Keratinocyte (primary cell): ENCODE results near the gene FAM98A. TPM values are rescaled to one million over a fixed set of nuclear protein-coding genes. Genes with fewer than 3 reads are reported as not detected.

Experiments
- DNase-seq: peaks from one replicate; pipeline ENCODE4 v3.0.0-alpha.2; 2011; ENCODE audit warnings: low read depth, missing footprints, low spot score
- FAIRE-seq: peaks from 2 replicates; lab custom pipeline; 2011; peaks lifted over from hg19 to GRCh38; lab: Jason Lieb, UNC
- H2AFZ ChIP-seq: 2 replicates; pipeline ENCODE4 v1.6.0; 2012; ENCODE audit warnings: low read length, control low read depth, inconsistent platforms; ENCODE audit not compliant: control insufficient read depth
- H3K27ac ChIP-seq: 2 replicates; pipeline ENCODE4 v1.5.1; 2011; ENCODE audit warnings: low read length; ENCODE audit not compliant: control insufficient read depth, insufficient read depth
- H3K27me3 ChIP-seq: 3 replicates; pipeline ENCODE4 v1.6.0; 2011; ENCODE audit warnings: low read length; ENCODE audit not compliant: control insufficient read depth, insufficient read depth; ENCODE audit errors: extremely low read depth
- H3K36me3 ChIP-seq, 2 experiments: 2 replicates in 1 of 2; 3 replicates in 1 of 2; pipeline ENCODE4 v1.5.1; 2011; ENCODE audit warnings: low read length in 2 of 2, mild to moderate bottlenecking in 1 of 2; ENCODE audit not compliant: control insufficient read depth in 2 of 2, insufficient read depth in 2 of 2; ENCODE audit errors: extremely low read depth in 1 of 2
- H3K4me1 ChIP-seq: 3 replicates; pipeline ENCODE4 v1.5.1; 2011; ENCODE audit warnings: low read length; ENCODE audit not compliant: control insufficient read depth, insufficient read depth; ENCODE audit errors: extremely low read depth
- H3K4me2 ChIP-seq: 3 replicates; pipeline ENCODE4 v1.6.0; 2011; ENCODE audit warnings: low read depth, low read length; ENCODE audit not compliant: control insufficient read depth, insufficient read depth; ENCODE audit errors: extremely low read depth
- H3K4me3 ChIP-seq, 3 experiments: fragments of 200-600 bp in 1 of 3; sonication (generic) in 1 of 3; 2 replicates in 2 of 3; 3 replicates in 1 of 3; pipeline ENCODE4 v1.5.1; 2011 to 2016; ENCODE audit warnings: low read length in 3 of 3, mild to moderate bottlenecking in 3 of 3, control low read depth in 2 of 3, inconsistent platforms in 1 of 3, low read depth in 1 of 3, mixed read lengths in 1 of 3, mixed run types in 1 of 3, moderate library complexity in 1 of 3; ENCODE audit not compliant: control insufficient read depth in 2 of 3, insufficient read depth in 2 of 3; ENCODE audit errors: extremely low read depth in 1 of 3
- H3K79me2 ChIP-seq: 2 replicates; pipeline ENCODE4 v1.6.0; 2012; ENCODE audit warnings: low read length; ENCODE audit not compliant: control insufficient read depth, insufficient read depth
- H3K9ac ChIP-seq: 3 replicates; pipeline ENCODE4 v1.6.0; 2011; ENCODE audit warnings: low read length; ENCODE audit not compliant: control insufficient read depth, insufficient read depth; ENCODE audit errors: extremely low read depth
- H3K9me1 ChIP-seq: 3 replicates; pipeline ENCODE4 v1.6.0; 2011; ENCODE audit warnings: low read length; ENCODE audit not compliant: control insufficient read depth, insufficient read depth; ENCODE audit errors: extremely low read depth
- H3K9me3 ChIP-seq: 2 replicates; pipeline ENCODE4 v1.5.1; 2012; ENCODE audit warnings: low read depth, low read length; ENCODE audit not compliant: control insufficient read depth
- H4K20me1 ChIP-seq: 3 replicates; pipeline ENCODE4 v1.6.0; 2011; ENCODE audit warnings: low read length; ENCODE audit not compliant: control insufficient read depth, insufficient read depth; ENCODE audit errors: extremely low read depth
- EZH2 ChIP-seq: IDR thresholded peaks from one replicate; pipeline ENCODE4 v1.6.1; 2012; ENCODE audit warnings: inconsistent platforms, mild to moderate bottlenecking, low read length, moderate library complexity
- dilution Hi-C: fragments of 300-500 bp; cut with MboI; formaldehyde crosslinking; loops from one replicate; pipeline ENCODE4 v1.7.0; 2020; ENCODE audit warnings: low sequenced_read_pairs; ENCODE audit not compliant: extremely low pct_ligation_motif_present
- polyA plus RNA-seq, 5 experiments: library from polyadenylated mRNA; depleted of rRNA in 3 of 5; stranded (reverse) in 3 of 5; stranded (forward) in 1 of 5; unstranded in 1 of 5; fragments of >200 nt; gene quantifications; 1 replicate in 1 of 5; 2 replicates in 3 of 5; 3 replicates in 1 of 5; pipeline versions ENCODE4 v1.2.1 to v1.2.3, GENCODE V29; 2011 to 2012; ENCODE audit warnings: missing spikeins in 2 of 5, low read depth in 1 of 5, low replicate concordance in 1 of 5
- TF ChIP-seq, protein P1 (sequence below), 3 experiments: IDR thresholded peaks in 1 of 3; conservative IDR thresholded peaks in 1 of 3; optimal IDR thresholded peaks in 1 of 3; 2 replicates in 2 of 3; 3 replicates in 1 of 3; pipeline versions ENCODE3 to v1.5.1; 2011; ENCODE audit warnings: low read length in 3 of 3, mild to moderate bottlenecking in 3 of 3, moderate library complexity in 2 of 3, control low read depth in 1 of 3, inconsistent platforms in 1 of 3; ENCODE audit not compliant: insufficient read depth in 2 of 3; ENCODE audit errors: extremely low read depth in 1 of 3

The FAM98A gene
- polyA plus RNA-seq, 1 donor (not counting 4 experiments of a cell fraction or from before 2014, with no cell fraction given), result 116 TPM

DNA sequence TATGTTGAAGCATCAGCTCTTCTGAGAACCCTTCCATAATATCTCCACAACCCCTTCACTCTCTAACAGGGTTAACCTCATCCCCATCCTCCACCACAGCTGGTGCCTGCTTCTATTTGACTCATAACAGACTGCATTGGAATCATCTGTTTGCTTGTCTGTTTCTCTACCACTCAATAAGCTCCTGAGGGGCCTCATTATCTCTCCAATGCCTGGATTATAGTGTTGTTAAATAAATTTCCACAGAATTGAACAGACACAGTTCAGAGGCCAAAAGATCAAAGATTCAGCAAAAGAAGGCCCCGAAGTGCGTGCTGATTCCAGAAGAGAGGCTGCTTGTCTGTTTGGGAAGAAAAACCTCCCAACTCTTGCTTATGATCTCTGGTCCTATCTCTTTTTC is 33.7 kb upstream of the FAM98A start:
- H4K20me1 ChIP-seq, result no peaks in the 10 kb centered on the region
- no peak for DNase-seq
- no peaks in the 10 kb centered on the region for H3K4me1 ChIP-seq
- H2AFZ ChIP-seq, result no peak overlapping the region
- no peak overlapping the region for H3K9ac ChIP-seq
- no peak overlapping the region for H3K4me2 ChIP-seq
- no peaks in the 10 kb centered on the region for H3K27me3 ChIP-seq
- H3K79me2 ChIP-seq, result no peaks in the 10 kb centered on the region
- dilution Hi-C loops, result no loop called here
- TF ChIP-seq EZH2, result no peak
- TF ChIP-seq, protein P1, sequence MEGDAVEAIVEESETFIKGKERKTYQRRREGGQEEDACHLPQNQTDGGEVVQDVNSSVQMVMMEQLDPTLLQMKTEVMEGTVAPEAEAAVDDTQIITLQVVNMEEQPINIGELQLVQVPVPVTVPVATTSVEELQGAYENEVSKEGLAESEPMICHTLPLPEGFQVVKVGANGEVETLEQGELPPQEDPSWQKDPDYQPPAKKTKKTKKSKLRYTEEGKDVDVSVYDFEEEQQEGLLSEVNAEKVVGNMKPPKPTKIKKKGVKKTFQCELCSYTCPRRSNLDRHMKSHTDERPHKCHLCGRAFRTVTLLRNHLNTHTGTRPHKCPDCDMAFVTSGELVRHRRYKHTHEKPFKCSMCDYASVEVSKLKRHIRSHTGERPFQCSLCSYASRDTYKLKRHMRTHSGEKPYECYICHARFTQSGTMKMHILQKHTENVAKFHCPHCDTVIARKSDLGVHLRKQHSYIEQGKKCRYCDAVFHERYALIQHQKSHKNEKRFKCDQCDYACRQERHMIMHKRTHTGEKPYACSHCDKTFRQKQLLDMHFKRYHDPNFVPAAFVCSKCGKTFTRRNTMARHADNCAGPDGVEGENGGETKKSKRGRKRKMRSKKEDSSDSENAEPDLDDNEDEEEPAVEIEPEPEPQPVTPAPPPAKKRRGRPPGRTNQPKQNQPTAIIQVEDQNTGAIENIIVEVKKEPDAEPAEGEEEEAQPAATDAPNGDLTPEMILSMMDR (optimal IDR thresholded peaks at IDR 0.05 in 1 of 3, IDR thresholded peaks at IDR 0.05 in 1 of 3, conservative IDR thresholded peaks at IDR 0.05 in 1 of 3; ENCODE audit: extremely low read depth in 1 of 3, insufficient read depth in 2 of 3, low read length in 3 of 3), result no peak
- H3K27ac ChIP-seq, result no peak overlapping the region
- H3K9me3 ChIP-seq, result no peaks in the 10 kb centered on the region
- no peaks in the 10 kb centered on the region for H3K36me3 ChIP-seq
- H3K4me3 ChIP-seq, result no peak overlapping the region
- H3K9me1 ChIP-seq, result no peaks in the 10 kb centered on the region
- no peak for FAIRE-seq

DNA sequence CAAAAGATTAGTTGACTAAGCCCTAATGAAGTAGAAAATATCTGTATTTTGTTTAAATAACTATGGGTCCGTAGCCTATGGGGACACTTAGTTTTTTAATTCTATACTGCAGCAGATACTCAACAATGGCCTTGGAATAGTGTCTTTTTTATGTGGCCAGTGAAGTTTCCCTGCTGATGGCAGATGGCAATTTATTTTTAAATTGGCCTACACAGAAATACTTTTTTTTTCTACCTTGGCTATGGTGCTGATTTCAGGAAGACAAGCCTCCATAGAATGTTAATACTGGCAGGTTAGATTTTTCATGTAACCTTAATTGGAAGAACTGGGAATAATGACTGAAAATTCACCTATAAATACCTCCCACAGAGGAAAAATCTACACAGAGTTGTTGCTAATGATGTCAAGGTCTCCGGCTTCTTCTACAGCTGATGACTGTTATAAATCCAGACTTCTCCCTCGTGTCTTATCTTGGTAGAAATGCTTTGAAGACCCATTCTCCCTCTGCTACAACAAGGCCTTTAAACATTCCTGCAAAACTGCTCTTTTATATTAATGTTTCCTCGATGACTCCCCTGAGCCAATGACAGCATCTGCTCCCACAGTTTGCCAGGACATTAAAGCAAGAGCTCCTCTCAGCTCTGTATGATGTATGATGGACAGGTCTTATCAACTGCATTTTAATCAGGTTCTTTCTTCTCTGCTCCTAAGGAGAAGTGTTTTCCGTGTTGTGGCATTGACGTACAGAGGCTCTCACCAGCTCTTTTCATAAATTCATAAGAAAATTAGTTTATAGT is 29.1 kb upstream of the FAM98A start:
- no peaks in the 10 kb centered on the region for H3K27me3 ChIP-seq
- no peaks in the 10 kb centered on the region for H3K36me3 ChIP-seq
- H3K27ac ChIP-seq, result no peak overlapping the region
- H4K20me1 ChIP-seq, result no peaks in the 10 kb centered on the region
- FAIRE-seq (no peak), DNase-seq (no peak)
- no peaks in the 10 kb centered on the region for H3K79me2 ChIP-seq
- H2AFZ ChIP-seq, result no peak overlapping the region
- no peak overlapping the region for H3K9ac ChIP-seq
- H3K4me2 ChIP-seq, result no peak overlapping the region
- dilution Hi-C loops, result no loop called here
- no peaks in the 10 kb centered on the region for H3K9me3 ChIP-seq
- no peak overlapping the region for H3K4me3 ChIP-seq
- H3K4me1 ChIP-seq, result no peaks in the 10 kb centered on the region
- H3K9me1 ChIP-seq, result no peaks in the 10 kb centered on the region
- TF ChIP-seq EZH2, result no peak
- TF ChIP-seq, protein P1 (optimal IDR thresholded peaks at IDR 0.05 in 1 of 3, IDR thresholded peaks at IDR 0.05 in 1 of 3, conservative IDR thresholded peaks at IDR 0.05 in 1 of 3; ENCODE audit: extremely low read depth in 1 of 3, insufficient read depth in 2 of 3, low read length in 3 of 3), result no peak
